ENCODE measurements around the gene MEF2B. TPM values are rescaled to one million over a fixed set of nuclear protein-coding genes. Genes with fewer than 3 reads are reported as not detected.

The MEF2B gene
- polyA plus RNA-seq, 1 donor from 2014 or later: 0.22 TPM

DNA sequence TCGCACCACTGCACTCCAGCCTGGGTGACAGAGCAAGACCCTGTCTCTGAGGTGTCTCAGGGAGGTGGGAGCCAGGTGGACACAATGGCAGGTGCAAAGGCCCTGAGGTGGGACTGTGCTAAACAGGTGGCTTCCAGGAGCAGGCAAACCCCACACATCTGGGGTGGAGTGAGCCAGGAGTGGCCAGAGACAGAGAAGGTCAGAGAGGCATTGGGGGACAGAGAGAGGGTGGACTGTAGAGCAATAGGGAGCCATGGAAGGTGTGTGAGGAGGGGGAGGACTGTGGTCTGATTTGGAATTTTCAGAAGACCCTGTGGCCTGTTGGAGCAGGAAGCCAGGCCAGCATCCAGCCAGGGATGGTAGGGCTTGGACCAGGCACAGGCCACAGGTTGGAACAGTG, 4.7 kb downstream of the MEF2B start:
- peaks cover 11% of the 10 kb centered on the region for H3K27me3 ChIP-seq (ENCODE audit: insufficient read depth, low read depth, low read length)
- no peak overlapping the region for H3K4me2 ChIP-seq (ENCODE audit: low read length)
- H3F3A ChIP-seq (ENCODE audit: insufficient read depth, low read length, poor library complexity, severe bottlenecking): no peaks in the 10 kb centered on the region
- TF ChIP-seq, protein P1, sequence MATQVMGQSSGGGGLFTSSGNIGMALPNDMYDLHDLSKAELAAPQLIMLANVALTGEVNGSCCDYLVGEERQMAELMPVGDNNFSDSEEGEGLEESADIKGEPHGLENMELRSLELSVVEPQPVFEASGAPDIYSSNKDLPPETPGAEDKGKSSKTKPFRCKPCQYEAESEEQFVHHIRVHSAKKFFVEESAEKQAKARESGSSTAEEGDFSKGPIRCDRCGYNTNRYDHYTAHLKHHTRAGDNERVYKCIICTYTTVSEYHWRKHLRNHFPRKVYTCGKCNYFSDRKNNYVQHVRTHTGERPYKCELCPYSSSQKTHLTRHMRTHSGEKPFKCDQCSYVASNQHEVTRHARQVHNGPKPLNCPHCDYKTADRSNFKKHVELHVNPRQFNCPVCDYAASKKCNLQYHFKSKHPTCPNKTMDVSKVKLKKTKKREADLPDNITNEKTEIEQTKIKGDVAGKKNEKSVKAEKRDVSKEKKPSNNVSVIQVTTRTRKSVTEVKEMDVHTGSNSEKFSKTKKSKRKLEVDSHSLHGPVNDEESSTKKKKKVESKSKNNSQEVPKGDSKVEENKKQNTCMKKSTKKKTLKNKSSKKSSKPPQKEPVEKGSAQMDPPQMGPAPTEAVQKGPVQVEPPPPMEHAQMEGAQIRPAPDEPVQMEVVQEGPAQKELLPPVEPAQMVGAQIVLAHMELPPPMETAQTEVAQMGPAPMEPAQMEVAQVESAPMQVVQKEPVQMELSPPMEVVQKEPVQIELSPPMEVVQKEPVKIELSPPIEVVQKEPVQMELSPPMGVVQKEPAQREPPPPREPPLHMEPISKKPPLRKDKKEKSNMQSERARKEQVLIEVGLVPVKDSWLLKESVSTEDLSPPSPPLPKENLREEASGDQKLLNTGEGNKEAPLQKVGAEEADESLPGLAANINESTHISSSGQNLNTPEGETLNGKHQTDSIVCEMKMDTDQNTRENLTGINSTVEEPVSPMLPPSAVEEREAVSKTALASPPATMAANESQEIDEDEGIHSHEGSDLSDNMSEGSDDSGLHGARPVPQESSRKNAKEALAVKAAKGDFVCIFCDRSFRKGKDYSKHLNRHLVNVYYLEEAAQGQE (IDR thresholded peaks at IDR 0.05; ENCODE audit: borderline replicate concordance): no peak
- no peak for TF ChIP-seq TAF1 (IDR thresholded peaks at IDR 0.05; ENCODE audit: low read depth)
- TF ChIP-seq EP300 (conservative IDR thresholded peaks at IDR 0.05; ENCODE audit: poor library complexity, severe bottlenecking): no peak
- TF ChIP-seq, protein P2, sequence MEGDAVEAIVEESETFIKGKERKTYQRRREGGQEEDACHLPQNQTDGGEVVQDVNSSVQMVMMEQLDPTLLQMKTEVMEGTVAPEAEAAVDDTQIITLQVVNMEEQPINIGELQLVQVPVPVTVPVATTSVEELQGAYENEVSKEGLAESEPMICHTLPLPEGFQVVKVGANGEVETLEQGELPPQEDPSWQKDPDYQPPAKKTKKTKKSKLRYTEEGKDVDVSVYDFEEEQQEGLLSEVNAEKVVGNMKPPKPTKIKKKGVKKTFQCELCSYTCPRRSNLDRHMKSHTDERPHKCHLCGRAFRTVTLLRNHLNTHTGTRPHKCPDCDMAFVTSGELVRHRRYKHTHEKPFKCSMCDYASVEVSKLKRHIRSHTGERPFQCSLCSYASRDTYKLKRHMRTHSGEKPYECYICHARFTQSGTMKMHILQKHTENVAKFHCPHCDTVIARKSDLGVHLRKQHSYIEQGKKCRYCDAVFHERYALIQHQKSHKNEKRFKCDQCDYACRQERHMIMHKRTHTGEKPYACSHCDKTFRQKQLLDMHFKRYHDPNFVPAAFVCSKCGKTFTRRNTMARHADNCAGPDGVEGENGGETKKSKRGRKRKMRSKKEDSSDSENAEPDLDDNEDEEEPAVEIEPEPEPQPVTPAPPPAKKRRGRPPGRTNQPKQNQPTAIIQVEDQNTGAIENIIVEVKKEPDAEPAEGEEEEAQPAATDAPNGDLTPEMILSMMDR (IDR thresholded peaks at IDR 0.05; ENCODE audit: poor library complexity, severe bottlenecking): no peak
- TF ChIP-seq SMC3 (conservative IDR thresholded peaks at IDR 0.05; ENCODE audit: poor library complexity): no peak
- no peak for TF ChIP-seq POLR2AphosphoS5 (IDR thresholded peaks at IDR 0.05)
- TF ChIP-seq EZH2 (IDR thresholded peaks at IDR 0.05; ENCODE audit: borderline replicate concordance, insufficient read depth, low read length, poor library complexity, severe bottlenecking): no peak
- no peak for TF ChIP-seq RAD21 (conservative IDR thresholded peaks at IDR 0.05)
- TF ChIP-seq MXI1 (conservative IDR thresholded peaks at IDR 0.05; ENCODE audit: poor library complexity, severe bottlenecking): no peak
- H3K79me2 ChIP-seq (replicated peaks; ENCODE audit: insufficient read depth, low read length): no peaks in the 10 kb centered on the region
- H3K4me3 ChIP-seq (ENCODE audit: low read length): no peak overlapping the region
- no peak overlapping the region for H3K27ac ChIP-seq (ENCODE audit: low read length)
- no peaks in the 10 kb centered on the region for H4K20me1 ChIP-seq (ENCODE audit: insufficient read depth)
- no peaks in the 10 kb centered on the region for H3K9me3 ChIP-seq (ENCODE audit: low read length)
- no peak overlapping the region for H3K9ac ChIP-seq (ENCODE audit: low read length)
- no peaks in the 10 kb centered on the region for H3K9me2 ChIP-seq (ENCODE audit: insufficient read depth, low read length)
- no peak overlapping the region for H2AFZ ChIP-seq (ENCODE audit: low read depth, low read length)
- no peaks in the 10 kb centered on the region for H3K36me3 ChIP-seq (ENCODE audit: insufficient read depth, low read length)

DNA sequence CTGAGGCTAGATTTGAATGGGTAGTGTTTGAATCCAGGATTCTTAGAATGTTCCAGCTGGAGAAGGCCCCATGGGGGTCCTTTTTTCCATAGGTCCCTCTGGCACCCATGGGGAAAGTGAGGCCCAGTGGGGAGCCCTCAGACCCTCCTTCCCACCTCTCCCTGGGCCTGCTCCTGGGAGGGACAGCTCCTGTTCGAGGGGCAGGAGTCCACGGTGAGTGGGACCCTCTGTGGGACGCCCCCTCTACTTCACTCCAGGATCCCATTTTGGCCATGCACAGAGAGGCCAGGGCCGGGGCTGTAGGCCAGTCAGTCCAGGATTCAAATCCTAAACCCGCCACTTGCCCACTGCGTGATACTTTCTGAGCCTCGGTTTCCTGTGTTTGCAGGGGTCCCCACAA, 7.6 kb downstream of the MEF2B start:
- Histone ChIP-seq H3K9ac (ENCODE audit: low read length) (no peak overlapping the region), H3K79me2 (replicated peaks; ENCODE audit: insufficient read depth, low read length) (no peaks in the 10 kb centered on the region), H3K4me2 (ENCODE audit: low read length) (no peak overlapping the region), H3K9me2 (ENCODE audit: insufficient read depth, low read length) (no peaks in the 10 kb centered on the region), H3F3A (ENCODE audit: insufficient read depth, low read length, poor library complexity, severe bottlenecking) (no peaks in the 10 kb centered on the region), H3K9me3 (ENCODE audit: low read length) (no peaks in the 10 kb centered on the region), H2AFZ (ENCODE audit: low read depth, low read length) (no peak overlapping the region), H3K4me3 (ENCODE audit: low read length) (no peak overlapping the region), H3K36me3 (ENCODE audit: insufficient read depth, low read length) (no peaks in the 10 kb centered on the region), H3K27ac (ENCODE audit: low read length) (no peak overlapping the region), H3K27me3 (ENCODE audit: insufficient read depth, low read depth, low read length) (no peaks in the 10 kb centered on the region), H4K20me1 (ENCODE audit: insufficient read depth) (no peaks in the 10 kb centered on the region)
- no peak for TF ChIP-seq TAF1 (IDR thresholded peaks at IDR 0.05; ENCODE audit: low read depth)
- TF ChIP-seq EZH2 (IDR thresholded peaks at IDR 0.05; ENCODE audit: borderline replicate concordance, insufficient read depth, low read length, poor library complexity, severe bottlenecking): no peak
- no peak for TF ChIP-seq SMC3 (conservative IDR thresholded peaks at IDR 0.05; ENCODE audit: poor library complexity)
- no peak for TF ChIP-seq POLR2AphosphoS5 (IDR thresholded peaks at IDR 0.05)
- TF ChIP-seq, protein P1 (IDR thresholded peaks at IDR 0.05; ENCODE audit: borderline replicate concordance): no peak
- TF ChIP-seq MXI1 (conservative IDR thresholded peaks at IDR 0.05; ENCODE audit: poor library complexity, severe bottlenecking): no peak
- no peak for TF ChIP-seq RAD21 (conservative IDR thresholded peaks at IDR 0.05)
- no peak for TF ChIP-seq EP300 (conservative IDR thresholded peaks at IDR 0.05; ENCODE audit: poor library complexity, severe bottlenecking)
- TF ChIP-seq, protein P2 (IDR thresholded peaks at IDR 0.05; ENCODE audit: poor library complexity, severe bottlenecking): no peak
